Prostate gland (tissue), 2 donors: ENCODE measurements around the gene IFT57. TPM values are rescaled to one million over a fixed set of nuclear protein-coding genes. Genes with fewer than 3 reads are reported as not detected.
"Not testable (repeated sequence)": the region's sequence is repeated elsewhere in the genome, so short reads cannot be mapped to it uniquely, and the experiment has no call there.

ENCODE experiments used
- DNase-seq: peaks from one replicate; pipeline ENCODE4 v3.0.0-alpha.2; 2019; ENCODE audit warnings: low spot score
- H3K27ac ChIP-seq, 2 donors: fragments of 200-600 bp; sonication (generic); 2 replicates each; pipeline ENCODE4 v1.5.1; 2017 to 2019
- H3K27me3 ChIP-seq: fragments of 200-600 bp; sonication (generic); replicated peaks from 2 replicates; pipeline ENCODE4 v1.5.1; 2019; ENCODE audit not compliant: insufficient read depth
- H3K36me3 ChIP-seq, 2 donors: fragments of 200-600 bp; sonication (generic); 1 replicate in 1 of 2; 2 replicates in 1 of 2; pipeline versions ENCODE4 v1.5.1 to v1.8.1; 2017 to 2019
- H3K4me1 ChIP-seq: fragments of 200-600 bp; sonication (generic); replicated peaks from 2 replicates; pipeline ENCODE4 v1.5.1; 2019
- H3K4me3 ChIP-seq, 2 donors: fragments of 200-600 bp; sonication (generic); 2 replicates each; pipeline ENCODE4 v1.5.1; 2017 to 2019
- H3K9me3 ChIP-seq: fragments of 200-600 bp; sonication (generic); 2 replicates; pipeline ENCODE4 v1.5.1; 2017
- CTCF ChIP-seq, 4 experiments: fragments of 200-600 bp in 2 of 4; fragments of 450-650 bp in 2 of 4; sonication (generic) in 2 of 4; IDR thresholded peaks; 1 replicate in 3 of 4; 2 replicates in 1 of 4; pipeline ENCODE4 v1.5.1; 2016 to 2019; ENCODE audit warnings: antibody characterized with exemption in 4 of 4, mild to moderate bottlenecking in 2 of 4, moderate library complexity in 2 of 4
- POLR2A ChIP-seq: fragments of 450-650 bp; IDR thresholded peaks from one replicate; pipeline ENCODE4 v1.6.1; 2016; ENCODE audit warnings: antibody characterized with exemption, mild to moderate bottlenecking
- POLR2AphosphoS5 ChIP-seq: sonication (generic); formaldehyde crosslinking; IDR thresholded peaks from one replicate; pipeline ENCODE4 v1.6.1; 2017; ENCODE audit warnings: antibody characterized with exemption
- WGBS: methylation state at CpG from one replicate; pipeline ENCODE4 v1.1.5; 2018; 5-methylcytosine and 5-hydroxymethylcytosine counted together
- intact Hi-C: fragments of 100-400 bp; cut with DNase I; formaldehyde crosslinking; loops from one replicate; pipeline ENCODE4 v1.14.2; 2022
- total RNA-seq, 2 donors: library from RNA; depleted of rRNA; stranded (reverse); fragments of >200 nt; gene quantifications; one replicate each; pipeline ENCODE4 v1.1.0, GENCODE V29; 2016

IFT57 gene
- total RNA-seq, 2 donors from 2014 or later = 88.8 to 163 TPM

- TF ChIP-seq CTCF (IDR thresholded peaks at IDR 0.05) = no peak
- no peak for TF ChIP-seq POLR2AphosphoS5
- TF ChIP-seq POLR2A = no peak
- DNase-seq = no peak
- WGBS = 94% methylated on average over 7 of the region's 7 CpGs
- Histone ChIP-seq H3K4me1 (no peaks in the 10 kb centered on the region), H3K9me3 (no peaks in the 10 kb centered on the region), H3K27ac (no peak overlapping the region), H3K27me3 (no peaks in the 10 kb centered on the region), H3K4me3 (no peak overlapping the region), H3K36me3 (no peaks in the 10 kb centered on the region)
- intact Hi-C loops = no loop called here
Observed at GRCh38 chr3:108159105-108159504, 63.1 kb downstream of the IFT57 start.

GRCh38 chr3:108158251-108158650 is 64.0 kb downstream of the IFT57 start:
- 85% methylated on average over 1 of the region's 1 CpG for WGBS
- no peak for TF ChIP-seq POLR2AphosphoS5
- no peak for TF ChIP-seq POLR2A
- no peak for TF ChIP-seq CTCF (IDR thresholded peaks at IDR 0.05)
- no peak overlapping the region for H3K4me3 ChIP-seq

GRCh38 chr3:108157273-108157672 is 65.0 kb downstream of the IFT57 start:
- no peaks in the 10 kb centered on the region for H3K9me3 ChIP-seq
- TF ChIP-seq CTCF (IDR thresholded peaks at IDR 0.05) (no peak), POLR2AphosphoS5 (no peak), POLR2A (no peak)
- no peak overlapping the region for H3K27ac ChIP-seq
- intact Hi-C loops = no loop called here
- no peaks in the 10 kb centered on the region for H3K27me3 ChIP-seq
- WGBS = 88% methylated on average over 2 of the region's 2 CpGs
- DNase-seq = no peak
- no peaks in the 10 kb centered on the region for H3K36me3 ChIP-seq
- H3K4me1 ChIP-seq = no peaks in the 10 kb centered on the region
- H3K4me3 ChIP-seq = no peak overlapping the region

More at GRCh38 chr3:108158251-108158650, 64.0 kb downstream of the IFT57 start:
- H3K27ac ChIP-seq = no peak overlapping the region
- H3K36me3 ChIP-seq = no peaks in the 10 kb centered on the region
- intact Hi-C loops = no loop called here
- DNase-seq = no peak
- no peaks in the 10 kb centered on the region for H3K9me3 ChIP-seq
- H3K27me3 ChIP-seq = no peaks in the 10 kb centered on the region
- H3K4me1 ChIP-seq = no peaks in the 10 kb centered on the region

GRCh38 chr3:108156312-108156853 is 65.8 kb downstream of the IFT57 start:
- H3K36me3 ChIP-seq = no peaks in the 10 kb centered on the region
- H3K27me3 ChIP-seq = no peaks in the 10 kb centered on the region
- H3K4me3 ChIP-seq = no peak overlapping the region
- no peak for DNase-seq
- intact Hi-C loops = no loop called here
- H3K27ac ChIP-seq = no peak overlapping the region
- H3K9me3 ChIP-seq = no peaks in the 10 kb centered on the region
- no peaks in the 10 kb centered on the region for H3K4me1 ChIP-seq
- 88% methylated on average over 4 of the region's 4 CpGs for WGBS
- TF ChIP-seq CTCF (IDR thresholded peaks at IDR 0.05) (no peak), POLR2A (no peak), POLR2AphosphoS5 (no peak)

- intact Hi-C loops, H3K36me3 ChIP-seq, H3K4me3 ChIP-seq, DNase-seq, H3K4me1 ChIP-seq, H3K9me3 ChIP-seq, H3K27ac ChIP-seq, H3K27me3 ChIP-seq: not testable (repeated sequence)
- WGBS = 95% methylated on average over 4 of the region's 4 CpGs
Observed at GRCh38 chr3:108155642-108156041, 66.6 kb downstream of the IFT57 start.
